GM12891 (cell line): Measurements from ENCODE around the gene CCDC178.

Source experiments
- PAX5 ChIP-seq: IDR thresholded peaks from 2 replicates; pipeline ENCODE4 v1.6.1; 2011; ENCODE audit warnings: low read length, moderate library complexity, mild to moderate bottlenecking; ENCODE audit not compliant: insufficient read depth, severe bottlenecking
- POLR2A ChIP-seq: IDR thresholded peaks from 2 replicates; pipeline ENCODE4 v1.6.1; 2011; ENCODE audit warnings: low read depth, low read length, control low read depth
- POLR2AphosphoS5 ChIP-seq: IDR thresholded peaks from 2 replicates; pipeline ENCODE4 v1.6.1; 2011; ENCODE audit warnings: low read depth, low read length, control low read depth
- POU2F2 ChIP-seq: IDR thresholded peaks from 2 replicates; pipeline ENCODE4 v1.6.1; 2011; ENCODE audit warnings: low read depth, mild to moderate bottlenecking, control low read depth, low read length, moderate library complexity
- SPI1 ChIP-seq: IDR thresholded peaks from 2 replicates; pipeline ENCODE4 v1.6.1; 2011; ENCODE audit warnings: low read depth, low read length, control low read depth
- TAF1 ChIP-seq: IDR thresholded peaks from 2 replicates; pipeline ENCODE4 v1.6.1; 2011; ENCODE audit warnings: low read depth, low read length, control low read depth

DNA sequence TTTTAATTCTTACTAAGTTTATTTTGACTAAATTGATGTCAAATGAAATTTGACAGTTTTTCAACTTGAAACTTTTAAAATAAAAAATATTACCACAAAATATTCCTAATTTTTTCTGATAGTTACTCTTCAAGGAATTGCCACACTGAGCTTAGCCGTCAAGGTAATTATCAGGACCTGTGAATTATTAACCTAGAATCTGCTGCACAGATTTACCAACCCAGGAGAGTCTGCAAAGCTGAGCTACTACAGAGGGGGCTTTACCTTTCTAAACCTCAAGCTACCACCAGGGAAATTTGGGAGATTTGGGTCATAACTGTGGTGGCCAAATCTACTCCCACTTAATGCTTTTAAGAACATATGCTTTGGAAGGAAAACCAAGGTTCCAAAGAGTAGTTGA, 324.6 kb downstream of the CCDC178 start:
- TF ChIP-seq POLR2AphosphoS5 (no peak), POLR2A (no peak), TAF1 (no peak), SPI1 (no peak), POU2F2 (no peak), PAX5 (no peak)
